ENCODE results near the gene CACNA2D3. TPM values are rescaled to one million over a fixed set of nuclear protein-coding genes. Genes with fewer than 3 reads are reported as not detected.

CACNA2D3 gene
- total RNA-seq, 1 experiment from 2014 or later: not detected

- no peak overlapping the region for H3K4me3 ChIP-seq (ENCODE audit: low read depth, low read length)
- H3K27me3 Mint-ChIP-seq (ENCODE audit: insufficient read depth, unreplicated experiment): peaks cover 8% of the 10 kb centered on the region
- intact Hi-C loops (cut with micrococcal nuclease; ENCODE audit: unreplicated experiment): no loop called here
- H3K36me3 Mint-ChIP-seq (ENCODE audit: insufficient read depth, unreplicated experiment): no peaks in the 10 kb centered on the region
- no peak overlapping the region for H3K27ac Mint-ChIP-seq (ENCODE audit: unreplicated experiment)
- H3K9me3 ChIP-seq: no peaks in the 10 kb centered on the region; the same call in 1 of the 2 replicates
- POLR2A ChIA-PET: no interaction called here
- H3K4me3 Mint-ChIP-seq (ENCODE audit: unreplicated experiment): no peak overlapping the region
- H3K4me1 ChIP-seq: no peaks in the 10 kb centered on the region
- TF ChIP-seq CTCF (IDR thresholded peaks at IDR 0.05; ENCODE audit: insufficient read depth in 1 of 2, low read depth in 1 of 2, low read length in 1 of 2, severe bottlenecking in 1 of 2, unreplicated experiment in 1 of 2): no peak
- CTCF ChIA-PET: no interaction called here
- no peaks in the 10 kb centered on the region; the same call in 1 of the 2 replicates for H3K27me3 ChIP-seq (replicated peaks; ENCODE audit: control insufficient read depth, insufficient read depth, low read length)
- no peaks in the 10 kb centered on the region for H3K36me3 ChIP-seq (ENCODE audit: control insufficient read depth, insufficient read depth, low read length)
- DNase-seq: no peak
- no peaks in the 10 kb centered on the region for H3K4me1 Mint-ChIP-seq (ENCODE audit: low read depth, unreplicated experiment)
- BruUV-seq (replicated peaks): no TSS peak
- H3K9me3 Mint-ChIP-seq (ENCODE audit: unreplicated experiment): no peaks in the 10 kb centered on the region
Observed at GRCh38 chr3:54273791-54274190, 151.4 kb downstream of the CACNA2D3 start.

GRCh38 chr3:54274607-54275006 lies 152.3 kb downstream of the CACNA2D3 start:
- Mint-ChIP-seq H3K4me3 (ENCODE audit: unreplicated experiment) (no peak overlapping the region), H3K4me1 (ENCODE audit: low read depth, unreplicated experiment) (no peaks in the 10 kb centered on the region), H3K36me3 (ENCODE audit: insufficient read depth, unreplicated experiment) (no peaks in the 10 kb centered on the region), H3K27me3 (ENCODE audit: insufficient read depth, unreplicated experiment) (peaks cover 4% of the 10 kb centered on the region), H3K27ac (ENCODE audit: unreplicated experiment) (no peak overlapping the region), H3K9me3 (ENCODE audit: unreplicated experiment) (no peaks in the 10 kb centered on the region)
- Histone ChIP-seq H3K36me3 (ENCODE audit: control insufficient read depth, insufficient read depth, low read length) (no peaks in the 10 kb centered on the region), H3K4me1 (no peaks in the 10 kb centered on the region), H3K27me3 (replicated peaks; ENCODE audit: control insufficient read depth, insufficient read depth, low read length) (no peaks in the 10 kb centered on the region; the same call in 1 of the 2 replicates), H3K9me3 (no peaks in the 10 kb centered on the region; the same call in 1 of the 2 replicates), H3K4me3 (ENCODE audit: low read depth, low read length) (no peak overlapping the region)
- no peak for DNase-seq
- intact Hi-C loops (cut with micrococcal nuclease; ENCODE audit: unreplicated experiment): no loop called here
- CTCF ChIA-PET: no interaction called here
- BruUV-seq (replicated peaks): no TSS peak
- POLR2A ChIA-PET: no interaction called here
- no peak for TF ChIP-seq CTCF (IDR thresholded peaks at IDR 0.05; ENCODE audit: insufficient read depth in 1 of 2, low read depth in 1 of 2, low read length in 1 of 2, severe bottlenecking in 1 of 2, unreplicated experiment in 1 of 2)

GRCh38 chr3:54279005-54279583 lies 156.7 kb downstream of the CACNA2D3 start:
- TF ChIP-seq CTCF (IDR thresholded peaks at IDR 0.05; ENCODE audit: insufficient read depth in 1 of 2, low read depth in 1 of 2, low read length in 1 of 2, severe bottlenecking in 1 of 2, unreplicated experiment in 1 of 2): no peak
- H3K27me3 ChIP-seq (replicated peaks; ENCODE audit: control insufficient read depth, insufficient read depth, low read length): no peaks in the 10 kb centered on the region; the same call in 1 of the 2 replicates
- no peaks in the 10 kb centered on the region; the same call in 1 of the 2 replicates for H3K9me3 ChIP-seq
- no peak overlapping the region for H3K4me3 Mint-ChIP-seq (ENCODE audit: unreplicated experiment)
- H3K27ac Mint-ChIP-seq (ENCODE audit: unreplicated experiment): no peak overlapping the region
- no peaks in the 10 kb centered on the region for H3K36me3 Mint-ChIP-seq (ENCODE audit: insufficient read depth, unreplicated experiment)
- no peak for DNase-seq
- H3K4me1 ChIP-seq: no peaks in the 10 kb centered on the region
- ChIA-PET CTCF (no interaction called here), POLR2A (no interaction called here)
- H3K9me3 Mint-ChIP-seq (ENCODE audit: unreplicated experiment): no peaks in the 10 kb centered on the region
- H3K4me1 Mint-ChIP-seq (ENCODE audit: low read depth, unreplicated experiment): no peaks in the 10 kb centered on the region
- no TSS peak for BruUV-seq (replicated peaks)
- peaks cover 6% of the 10 kb centered on the region for H3K27me3 Mint-ChIP-seq (ENCODE audit: insufficient read depth, unreplicated experiment)
- H3K36me3 ChIP-seq (ENCODE audit: control insufficient read depth, insufficient read depth, low read length): no peaks in the 10 kb centered on the region
- no peak overlapping the region for H3K4me3 ChIP-seq (ENCODE audit: low read depth, low read length)
- intact Hi-C loops (cut with micrococcal nuclease; ENCODE audit: unreplicated experiment): no loop called here

All from Caco-2 (cell line).